Stimulated activated CD8-positive, alpha-beta memory T cell treated with anti-CD3 and anti-CD28 coated beads, Interleukin-7, amount 100 ng/mL, for 48 hours (primary cell): ENCODE data around the gene CNTNAP5.

Source experiments
- DNase-seq, 2 donors: peaks; one replicate each; pipeline ENCODE4 v3.0.0-alpha.2; 2020; ENCODE audit warnings: low read depth in 1 of 2; ENCODE audit errors: extremely low read depth in 1 of 2

The CNTNAP5 gene

GRCh38 chr2:124933883-124934282 lies 908.8 kb downstream of the CNTNAP5 start:
- DNase-seq = no peak

- no peak for DNase-seq
Measured at GRCh38 chr2:124953921-124954320, 928.8 kb downstream of the CNTNAP5 start.

DNA sequence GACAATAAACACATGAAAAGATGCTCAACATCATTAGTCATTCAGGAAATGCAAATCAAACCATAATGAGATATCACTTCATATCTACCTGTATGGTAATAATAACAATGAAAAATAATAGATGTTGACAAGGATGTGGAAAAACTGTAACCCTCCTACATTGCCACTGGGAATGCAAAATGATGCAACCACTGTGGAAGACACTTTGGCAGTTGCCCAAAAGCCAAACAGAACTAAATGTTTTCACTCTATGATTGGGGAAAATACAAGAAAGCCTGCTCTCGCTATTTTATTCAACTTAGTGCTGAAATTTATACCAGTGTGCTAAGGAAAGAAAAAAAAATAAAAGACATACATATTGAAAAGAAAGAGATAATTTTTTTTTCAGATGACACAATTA lies 934.5 kb downstream of the CNTNAP5 start:
- no peak for DNase-seq

DNA sequence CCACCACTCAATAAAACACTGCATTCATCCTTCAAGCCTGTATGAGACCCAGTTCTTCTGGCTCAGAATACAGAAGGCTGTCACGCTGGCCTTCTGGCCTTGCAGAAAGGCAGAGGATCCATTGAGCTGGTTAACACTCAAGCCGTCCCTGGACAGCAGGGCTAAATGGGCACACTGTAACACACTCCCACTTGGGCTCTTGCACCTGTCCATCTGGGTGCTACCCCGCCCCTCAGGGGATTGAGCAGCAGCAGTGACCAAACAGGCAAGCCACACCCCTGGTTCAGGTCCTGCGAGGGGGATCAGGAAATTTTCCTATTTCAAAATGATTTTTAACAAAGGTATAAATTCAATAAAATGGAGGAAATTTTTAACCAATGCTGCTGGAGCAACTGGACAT lies 936.0 kb downstream of the CNTNAP5 start:
- DNase-seq = no peak
